NCI-H2107 (cell line): ENCODE measurements around the gene OSBPL10.
"Not testable (repeated sequence)": the region's sequence is repeated elsewhere in the genome, so short reads cannot be mapped to it uniquely, and the experiment has no call there.

Source experiments
- DNase-seq: peaks from one replicate; lab custom pipeline; 2025; lab: John Stamatoyannopoulos, UW

Gene OSBPL10

GRCh38 chr3:31810991-31811433 lies 170.1 kb downstream of the OSBPL10 start:
- no peak for DNase-seq

- no peak for DNase-seq
Observed at GRCh38 chr3:31808143-31808720, 172.8 kb downstream of the OSBPL10 start.

- DNase-seq = no peak
Observed at GRCh38 chr3:31804251-31805051, 176.6 kb downstream of the OSBPL10 start.

DNA sequence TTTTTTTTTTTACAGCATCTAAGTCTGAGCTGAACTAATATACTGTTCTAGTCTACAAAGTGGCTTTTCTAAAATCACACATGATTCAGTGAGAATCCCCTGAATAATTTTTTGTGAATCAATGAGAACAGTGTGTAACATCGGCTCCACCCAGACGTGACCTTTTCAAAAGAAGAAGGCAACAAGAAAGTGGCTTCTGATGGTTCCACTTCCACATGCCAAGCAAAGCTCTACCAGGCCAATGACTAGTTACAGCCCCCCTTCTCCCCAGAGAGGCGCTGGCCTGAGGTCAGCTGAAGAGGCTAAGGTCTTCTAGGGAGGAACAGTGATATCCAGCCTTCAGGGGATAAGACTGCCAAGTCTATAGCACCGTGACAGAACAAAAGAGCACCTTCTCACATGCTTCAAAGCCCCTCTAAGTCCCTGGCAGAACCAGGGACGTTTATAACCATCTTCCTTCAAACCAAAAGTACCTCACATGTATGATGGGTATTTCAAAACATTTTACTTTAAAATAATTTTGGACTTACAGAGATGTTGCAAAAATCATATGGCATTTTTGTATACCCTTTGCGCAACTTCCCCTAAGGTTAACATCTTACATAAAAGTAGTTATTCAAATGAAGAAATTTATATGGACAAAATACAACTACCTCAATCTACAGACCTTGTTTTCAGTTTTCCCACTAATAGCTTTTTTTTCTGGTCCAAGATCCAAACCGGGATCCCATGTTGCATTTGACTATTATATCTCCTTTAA lies 177.9 kb downstream of the OSBPL10 start:
- no peak for DNase-seq

- no peak for DNase-seq
Observed at GRCh38 chr3:31800436-31800835, 180.6 kb downstream of the OSBPL10 start.

GRCh38 chr3:31798840-31799239 lies 182.2 kb downstream of the OSBPL10 start:
- no peak for DNase-seq

GRCh38 chr3:31793821-31794220 lies 187.2 kb downstream of the OSBPL10 start:
- DNase-seq = no peak

DNA sequence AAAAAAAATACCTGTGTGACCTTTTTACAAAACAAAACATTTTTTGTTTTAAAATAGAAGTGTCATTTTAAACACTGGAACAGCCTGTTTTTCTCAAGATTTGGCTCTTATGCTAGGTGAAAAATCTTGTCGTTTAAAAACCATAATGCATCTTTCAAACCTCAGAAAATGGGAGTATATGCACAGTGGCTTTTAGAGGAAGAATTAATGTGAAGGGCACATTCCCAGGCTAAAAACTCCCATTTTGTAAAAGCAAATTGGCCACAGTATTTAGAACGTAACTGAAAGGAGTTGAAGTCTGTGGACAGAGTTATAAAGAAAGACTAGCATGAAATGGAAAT lies 190.0 kb downstream of the OSBPL10 start:
- no peak for DNase-seq

DNA sequence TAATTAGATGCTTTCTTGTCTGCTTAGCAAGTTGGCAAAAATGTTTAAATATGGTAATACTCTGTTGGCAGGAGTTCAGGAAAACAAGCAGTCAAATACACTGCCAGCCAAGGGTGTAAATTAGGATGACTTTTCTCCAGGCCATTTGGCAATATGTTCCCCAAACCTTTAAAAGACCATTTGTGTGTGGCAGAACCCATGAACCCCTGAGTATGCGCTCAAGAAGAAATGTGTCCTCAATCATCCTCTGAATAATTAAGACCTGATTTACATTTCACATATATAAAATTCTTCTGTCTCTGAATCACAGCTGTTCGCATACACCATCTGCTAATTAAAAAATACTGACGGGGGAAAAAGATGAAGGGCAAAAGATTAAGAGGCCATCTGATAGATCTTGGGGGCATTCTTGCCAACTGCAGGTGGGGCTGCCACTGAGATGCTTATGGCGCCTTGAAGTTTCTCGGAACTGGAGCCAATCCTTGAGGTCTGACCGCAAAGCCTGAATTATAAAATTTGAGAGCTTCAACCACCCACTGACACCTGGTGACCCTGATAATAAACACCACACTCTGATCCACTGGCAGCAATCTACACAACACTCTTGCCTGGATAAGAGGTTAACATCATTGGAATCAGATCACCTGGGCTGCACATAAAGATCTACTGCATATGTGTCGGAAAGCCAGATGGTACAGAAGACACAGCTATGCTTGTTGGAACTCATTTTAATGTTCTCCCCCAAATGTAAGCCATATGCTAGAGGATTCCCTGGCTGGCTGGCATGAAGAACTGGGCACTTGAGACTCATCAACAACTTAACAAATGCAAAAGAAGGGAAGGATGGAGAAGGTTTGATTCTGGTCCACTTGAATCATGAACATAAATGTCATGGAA lies 190.6 kb downstream of the OSBPL10 start:
- no peak for DNase-seq

DNA sequence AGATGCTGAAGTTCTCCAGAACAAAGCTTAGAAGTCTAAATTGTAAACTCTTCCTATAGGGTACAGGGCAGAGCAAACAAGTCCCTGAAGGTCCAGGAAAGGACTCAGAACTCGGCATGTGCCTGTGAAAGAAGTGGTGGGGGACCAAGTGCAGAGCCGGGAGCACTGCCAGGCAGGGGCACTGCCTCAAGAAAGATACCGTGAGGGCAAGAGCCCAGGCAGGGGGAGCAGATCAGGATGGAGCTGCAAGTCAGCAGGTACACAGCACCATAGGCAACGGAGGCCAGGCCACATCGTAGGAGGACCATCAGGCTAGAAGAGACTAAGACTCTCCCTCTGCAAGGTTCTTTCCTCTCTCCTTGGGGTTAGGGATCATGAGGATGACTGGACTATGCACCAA lies 191.6 kb downstream of the OSBPL10 start:
- no peak for DNase-seq

- DNase-seq = no peak
Observed at GRCh38 chr3:31785734-31786133, 195.3 kb downstream of the OSBPL10 start.

GRCh38 chr3:31785286-31785685 lies 195.8 kb downstream of the OSBPL10 start:
- DNase-seq = no peak

- not testable (repeated sequence) for DNase-seq
Observed at GRCh38 chr3:31783851-31784250, 197.2 kb downstream of the OSBPL10 start.

GRCh38 chr3:31782306-31782705 lies 198.8 kb downstream of the OSBPL10 start:
- not testable (repeated sequence) for DNase-seq

DNA sequence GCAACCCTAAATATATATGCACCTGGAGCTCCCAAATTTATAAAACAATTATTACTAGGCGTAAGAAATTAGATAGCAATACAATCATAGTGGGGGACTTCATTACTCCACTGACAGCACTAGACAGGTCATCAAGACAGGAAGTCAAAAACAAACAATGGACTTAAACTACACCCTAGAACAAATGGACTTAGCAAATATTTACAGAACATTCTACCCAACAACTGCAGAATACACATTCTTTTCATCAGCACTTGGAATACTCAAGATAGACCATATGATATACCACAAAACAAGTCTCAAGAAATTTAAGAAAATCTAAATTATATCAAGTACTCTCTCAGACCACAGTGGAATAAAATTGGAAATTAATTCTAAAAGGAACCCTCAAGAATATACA lies 201.5 kb downstream of the OSBPL10 start:
- no peak for DNase-seq

- DNase-seq = no peak
Observed at GRCh38 chr3:31777887-31778286, 203.2 kb downstream of the OSBPL10 start.

- DNase-seq = no peak
Observed at GRCh38 chr3:31777092-31777491, 204.0 kb downstream of the OSBPL10 start.

DNA sequence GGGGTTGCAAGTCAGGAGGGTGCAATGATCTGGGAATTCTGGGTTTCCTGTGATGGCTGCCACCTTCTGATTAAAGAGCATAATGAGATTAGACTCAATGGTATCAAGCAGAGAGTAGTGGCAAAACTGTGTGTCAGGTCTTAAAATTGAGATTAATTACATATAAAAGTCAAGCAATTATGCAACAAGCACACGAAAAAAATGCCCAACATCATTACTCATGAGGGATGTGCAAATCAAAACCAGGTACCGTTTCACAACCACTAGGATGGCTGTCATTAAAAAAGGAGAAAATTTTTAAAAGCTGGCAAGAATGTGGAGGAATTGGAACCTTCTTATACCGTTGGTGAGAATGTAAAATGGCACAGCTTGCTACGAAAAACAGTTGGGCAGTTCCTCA lies 205.0 kb downstream of the OSBPL10 start:
- no peak for DNase-seq

DNA sequence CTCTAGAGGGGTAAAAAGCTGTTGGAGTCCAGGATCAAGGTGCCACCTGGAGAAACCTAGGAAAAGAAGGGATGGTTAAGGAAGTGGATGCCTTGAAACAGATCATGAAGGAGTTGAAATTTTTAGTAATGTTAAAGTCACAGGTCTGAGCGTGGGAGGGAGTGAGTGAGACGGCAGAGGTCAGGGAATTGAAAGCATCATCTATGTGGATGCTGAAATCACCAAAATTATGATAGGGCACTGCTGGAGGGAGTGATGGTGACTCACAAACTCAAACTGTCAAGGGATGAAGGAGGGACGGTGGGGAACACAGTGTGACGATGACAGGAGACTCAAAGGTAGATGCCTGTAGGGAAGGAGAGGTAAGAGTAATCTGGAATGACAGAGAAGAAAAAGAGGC lies 205.7 kb downstream of the OSBPL10 start:
- no peak for DNase-seq

DNA sequence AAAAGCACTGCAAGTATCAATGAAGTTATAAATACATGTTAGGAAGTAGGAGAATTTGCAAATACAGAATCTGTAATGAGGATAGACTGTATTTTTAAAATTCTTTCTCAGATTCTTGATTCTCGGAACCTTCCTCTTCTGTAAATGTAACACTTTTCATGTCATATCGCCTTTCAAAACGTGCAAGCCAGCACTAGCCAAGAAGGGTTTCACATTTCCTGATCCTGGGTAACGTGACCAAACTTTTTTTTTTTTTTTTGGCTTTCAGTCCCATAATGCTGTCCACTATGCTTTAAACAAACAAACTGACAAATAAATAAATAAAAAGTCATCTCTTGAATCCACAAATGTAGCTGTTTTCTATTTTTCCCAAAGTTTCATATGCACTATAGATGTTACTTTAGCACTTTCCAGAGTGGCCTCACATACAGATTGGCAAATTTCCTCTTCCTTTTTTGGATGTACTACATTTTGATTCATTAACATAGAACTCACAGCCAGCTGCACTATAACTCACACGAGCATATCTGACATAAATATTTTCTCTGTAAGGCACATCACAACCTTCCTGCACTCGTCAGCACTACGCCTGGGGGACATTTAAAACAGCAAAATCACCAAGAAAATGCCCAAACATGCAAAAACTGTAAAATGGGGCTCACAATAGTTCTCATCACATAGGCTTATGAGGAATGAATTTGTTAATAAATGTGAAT lies 208.1 kb downstream of the OSBPL10 start:
- DNase-seq = no peak

GRCh38 chr3:31772272-31772671 lies 208.8 kb downstream of the OSBPL10 start:
- DNase-seq = no peak
